Nucleus accumbens (tissue), 56 donors: ENCODE data around the gene OSCAR.
"Not testable (repeated sequence)": the region's sequence is repeated elsewhere in the genome, so short reads cannot be mapped to it uniquely, and the experiment has no call there.

ENCODE experiments used
- DNase-seq, 56 donors: peaks; one replicate each; lab custom pipeline; 2025; lab: John Stamatoyannopoulos, UW

OSCAR gene

DNA sequence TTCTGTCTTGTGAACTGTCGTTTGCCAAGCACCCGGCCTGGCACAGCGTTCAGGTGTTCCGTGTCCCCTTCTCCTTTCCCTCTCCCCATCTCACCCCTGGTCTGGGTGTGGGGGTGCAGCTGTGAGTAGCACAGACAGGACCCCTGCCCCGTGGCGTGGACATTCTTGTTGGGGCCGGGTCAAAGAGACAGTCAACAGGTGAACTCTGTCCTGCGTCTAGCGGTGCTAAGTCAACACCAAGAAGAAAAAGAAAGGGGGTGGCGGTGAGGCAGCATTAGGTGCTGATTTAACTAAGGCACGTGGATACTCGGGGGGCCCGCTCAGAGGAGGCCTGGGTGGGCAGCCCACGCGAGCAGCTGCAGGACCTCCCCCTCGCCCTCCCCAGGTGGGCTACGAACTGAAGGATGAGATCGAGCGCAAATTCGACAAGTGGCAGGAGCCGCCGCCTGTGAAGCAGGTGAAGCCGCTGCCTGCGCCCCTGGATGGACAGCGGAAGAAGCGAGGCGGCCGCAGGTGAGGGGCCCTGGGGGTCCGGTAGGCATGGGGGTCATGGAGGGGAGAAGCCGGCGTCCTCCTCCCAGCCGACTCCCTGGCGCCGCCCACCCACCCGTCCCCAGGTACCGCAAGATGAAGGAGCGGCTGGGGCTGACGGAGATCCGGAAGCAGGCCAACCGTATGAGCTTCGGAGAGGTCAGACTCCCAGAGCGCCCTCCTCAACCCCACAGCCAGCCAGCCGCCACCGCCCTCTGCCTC lies 27.3 kb upstream of the OSCAR start:
- no peak for DNase-seq

DNA sequence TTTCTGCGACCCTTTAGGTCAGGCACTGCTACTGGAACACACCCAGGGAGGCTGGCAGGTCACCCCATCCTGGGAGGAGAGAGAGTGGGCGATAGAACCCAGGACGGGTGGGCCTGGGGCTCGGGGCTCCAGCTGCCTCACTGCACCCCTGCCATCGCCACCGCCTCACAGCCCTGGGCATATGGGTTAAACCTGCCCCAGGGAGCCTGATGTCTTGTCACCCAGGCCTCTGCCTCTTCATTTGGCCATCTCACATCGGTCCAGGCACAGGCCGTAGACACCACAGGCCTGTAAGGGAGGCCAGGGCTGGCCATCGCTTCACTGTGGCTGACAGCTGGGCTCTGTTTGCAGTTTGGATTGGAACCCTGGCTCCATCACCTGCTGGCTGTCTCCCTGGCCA lies 25.1 kb upstream of the OSCAR start:
- no peak for DNase-seq

DNA sequence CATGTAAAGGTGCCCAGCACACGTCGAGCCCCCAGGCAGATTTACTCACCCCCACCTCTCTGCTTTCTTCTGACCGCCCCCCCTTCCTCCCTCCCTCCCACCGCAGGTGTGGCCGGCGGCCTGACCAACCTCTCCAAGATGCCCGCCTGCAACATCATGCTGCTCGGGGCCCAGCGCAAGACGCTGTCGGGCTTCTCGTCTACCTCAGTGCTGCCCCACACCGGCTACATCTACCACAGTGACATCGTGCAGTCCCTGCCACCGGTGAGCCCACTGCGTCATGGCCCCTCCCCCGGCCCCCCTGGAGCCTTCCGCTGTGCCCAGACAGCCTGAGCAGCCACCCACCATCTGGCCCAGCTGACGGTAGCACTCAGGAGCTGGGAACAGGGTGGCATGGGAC lies 23.8 kb upstream of the OSCAR start:
- DNase-seq: no peak

DNA sequence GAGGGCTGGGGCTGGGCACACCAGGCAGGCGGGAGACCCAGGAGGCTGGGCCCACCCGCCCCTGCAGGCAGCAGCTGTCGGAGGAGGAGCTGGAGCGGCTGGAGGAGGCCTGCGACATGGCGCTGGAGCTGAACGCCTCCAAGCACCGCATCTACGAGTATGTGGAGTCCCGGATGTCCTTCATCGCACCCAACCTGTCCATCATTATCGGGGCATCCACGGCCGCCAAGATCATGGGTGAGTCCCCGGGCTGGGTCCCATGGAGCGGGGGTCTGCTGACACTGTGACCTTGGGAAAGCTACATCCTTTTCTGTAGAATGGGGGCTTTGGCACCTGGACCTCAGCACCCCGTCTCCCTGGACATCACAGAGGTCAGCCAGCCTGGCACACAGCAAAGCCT lies 23.1 kb upstream of the OSCAR start:
- DNase-seq: no peak

DNA sequence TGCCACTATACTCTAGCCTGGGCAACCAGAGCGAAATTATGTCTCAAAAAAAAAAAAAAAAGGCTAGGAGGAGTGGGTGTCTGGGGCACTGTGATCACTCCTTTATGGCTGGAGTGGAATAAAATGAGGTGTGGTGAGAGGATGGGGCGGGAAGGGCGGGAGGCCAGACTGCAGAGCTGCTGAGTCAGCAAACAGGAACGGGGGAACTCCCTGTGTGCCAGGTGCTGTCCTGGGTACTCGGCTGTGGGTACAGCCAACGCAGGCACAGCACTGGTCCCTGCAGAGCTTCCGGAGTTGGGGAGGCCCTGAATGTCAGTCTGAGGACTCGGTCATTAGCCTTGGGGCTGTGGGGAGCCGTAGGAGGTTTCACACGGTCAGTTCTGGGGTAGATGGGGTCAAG lies 20.7 kb upstream of the OSCAR start:
- DNase-seq: no peak

DNA sequence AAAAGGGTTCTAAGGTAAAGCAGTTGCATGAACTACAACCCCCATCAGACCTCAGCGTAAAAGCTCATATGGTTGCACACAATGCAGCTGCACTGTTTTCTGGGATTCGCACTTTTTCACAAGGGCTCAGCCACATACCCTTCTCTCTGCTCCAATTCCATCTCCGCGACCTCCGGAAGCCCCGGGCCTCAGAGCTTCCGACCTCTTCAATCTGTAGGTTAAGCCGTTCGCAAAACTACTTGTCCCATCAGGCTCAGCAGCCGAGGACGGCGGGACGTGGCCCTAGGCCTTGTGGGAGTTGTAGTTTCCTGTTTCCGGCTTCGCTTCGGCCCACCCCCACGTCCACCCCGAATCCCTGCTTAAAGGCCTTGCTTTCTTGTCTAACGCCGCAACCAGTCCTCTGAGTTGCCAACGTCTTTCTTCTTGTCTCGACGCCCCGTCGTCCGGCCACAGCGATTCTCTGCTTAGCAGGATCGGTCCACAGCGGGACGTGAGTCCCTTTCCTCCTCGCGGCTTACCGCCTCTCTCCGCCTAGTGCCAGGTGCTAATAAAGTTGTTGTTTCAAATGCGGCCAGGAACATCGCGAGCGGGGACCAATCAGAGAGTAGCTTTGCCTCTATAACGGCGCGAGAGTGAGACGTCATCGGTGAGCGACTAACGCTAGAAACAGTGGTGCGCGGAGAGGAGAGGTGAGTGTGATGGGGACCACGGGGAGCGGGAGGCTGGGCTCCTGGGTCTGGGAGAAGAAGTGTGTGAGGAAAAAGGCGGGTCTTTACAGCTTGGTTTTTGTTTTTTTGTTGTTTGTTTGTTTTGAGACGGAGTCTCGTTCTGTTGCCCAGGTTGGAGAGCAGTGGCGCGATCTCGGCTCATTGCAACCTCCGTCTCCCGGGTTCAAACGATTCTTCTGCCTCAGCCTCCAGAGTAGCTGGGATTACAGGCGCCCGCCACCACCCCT lies 14.8 kb upstream of the OSCAR start, which contains the start of the genes PRPF31 and TFPT:
PRPF31 (plus strand) TSS at position 646 of the 955 bp plus-strand sequence. CDS start 2,525 bp downstream, outside the sequence.
TFPT (minus strand) TSS at position 549 of the 955 bp plus-strand sequence; CDS start at position 161, 388 bp downstream.
- DNase-seq: peak; percentile 70 to 100 (median 96)

DNA sequence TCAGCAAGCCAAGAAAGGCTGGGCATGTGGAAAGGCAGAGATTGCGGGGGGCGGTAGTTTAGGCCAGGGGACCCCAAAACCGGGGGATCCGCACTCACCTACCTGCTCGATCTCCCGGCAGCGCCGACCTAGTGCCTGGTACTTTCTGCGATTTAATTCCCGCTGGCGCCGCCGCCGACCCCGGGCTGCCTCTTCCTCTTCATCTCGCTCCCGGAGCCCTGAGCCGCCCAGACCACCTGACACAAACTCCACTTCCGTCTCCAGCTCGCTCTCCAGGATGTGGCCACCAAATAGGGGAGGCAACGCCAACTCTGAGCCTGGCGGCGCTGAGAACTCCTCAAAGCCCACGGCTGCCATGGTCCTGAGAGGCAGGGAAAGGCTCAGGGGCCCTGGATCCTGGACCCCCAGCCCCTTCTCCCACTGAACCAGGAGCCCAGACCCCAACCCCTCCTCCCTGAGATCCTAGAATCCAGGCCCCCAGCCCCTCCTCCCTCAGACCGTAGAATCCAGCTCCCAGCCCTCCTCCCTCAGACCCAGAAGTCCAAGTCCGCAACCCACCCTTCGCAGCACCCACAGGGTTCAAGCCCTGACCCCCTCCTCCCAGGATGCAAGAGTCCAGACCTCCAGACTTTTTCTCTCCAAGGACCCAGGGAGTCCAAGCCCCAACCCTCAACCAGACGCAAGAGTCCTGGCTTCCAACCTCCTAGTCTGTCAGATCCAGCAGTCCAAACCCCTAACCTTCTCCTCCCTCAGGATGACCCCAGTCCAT lies 13.9 kb upstream of the OSCAR start:
- DNase-seq: peak in 31 of 56 donors; percentile 1 to 60 (median 22)

DNA sequence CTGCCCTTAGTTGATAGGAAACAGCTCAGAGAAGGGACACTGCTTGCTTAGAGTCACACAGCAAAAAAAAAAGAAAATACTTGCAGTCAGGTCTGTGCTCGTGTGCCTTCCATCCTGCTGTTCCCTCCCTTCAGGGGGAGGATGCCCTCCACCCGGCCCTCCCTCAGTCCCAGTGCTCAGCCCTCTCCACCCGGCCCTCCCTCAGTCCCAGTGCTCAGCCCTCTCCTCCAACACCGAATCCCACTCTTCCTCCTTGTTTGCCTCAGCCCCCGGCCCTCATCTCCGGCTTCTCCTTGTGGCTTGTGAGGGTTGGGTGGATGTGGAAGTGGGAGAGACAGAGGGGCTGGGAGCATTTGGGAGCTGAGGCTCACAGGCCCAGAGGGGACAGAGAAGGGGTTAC lies 9.0 kb upstream of the OSCAR start:
- DNase-seq: no peak

DNA sequence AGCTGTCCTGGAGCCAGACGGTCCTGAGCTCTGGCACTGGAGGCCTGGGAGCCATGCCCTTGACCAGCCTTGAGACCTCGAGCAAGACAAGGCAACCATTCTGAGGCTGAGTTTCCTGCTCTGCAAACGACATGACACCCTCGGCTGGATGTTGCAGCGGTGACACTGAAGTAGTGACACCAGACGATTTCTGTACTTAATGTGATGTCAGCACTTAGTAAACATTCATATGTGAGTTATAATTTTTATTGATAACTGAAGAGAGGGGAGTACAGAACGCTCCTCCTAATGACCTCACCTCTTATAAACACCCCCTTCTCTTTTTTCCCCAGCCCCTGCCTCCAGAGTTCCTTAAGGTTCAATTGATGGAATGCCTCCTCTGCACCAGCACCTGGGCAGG lies 7.9 kb upstream of the OSCAR start:
- no peak for DNase-seq

DNA sequence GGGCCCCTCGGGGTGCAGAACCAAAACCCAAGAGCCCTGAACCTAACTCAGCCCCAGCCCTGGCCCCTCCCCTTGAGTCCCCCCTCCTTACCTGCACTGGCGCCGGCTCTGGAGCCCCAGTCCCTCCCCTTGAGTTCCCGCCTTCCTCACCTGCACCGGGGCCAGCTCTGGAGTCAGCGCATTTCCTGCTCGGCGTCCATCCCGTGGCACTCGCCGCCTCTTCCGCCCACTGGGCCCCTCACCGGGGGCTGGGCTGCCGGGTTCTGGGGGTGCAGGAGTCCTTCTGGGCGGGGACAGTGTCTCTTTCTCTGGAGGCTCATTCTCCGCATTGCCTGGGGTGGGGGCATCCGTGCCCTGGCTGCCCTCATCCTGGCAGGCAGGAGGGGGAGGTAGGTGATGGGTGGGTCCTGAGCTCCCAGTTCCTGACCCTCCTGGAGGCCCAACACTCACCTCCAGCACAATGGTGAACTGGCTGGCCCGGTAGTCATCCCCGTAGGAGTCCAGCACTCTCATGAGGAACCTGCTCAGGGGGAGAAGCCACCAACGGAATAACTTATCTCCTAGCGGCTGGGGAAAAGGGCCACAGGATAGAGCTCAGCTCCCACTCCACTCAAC lies 7.4 kb upstream of the OSCAR start:
- DNase-seq: no peak

DNA sequence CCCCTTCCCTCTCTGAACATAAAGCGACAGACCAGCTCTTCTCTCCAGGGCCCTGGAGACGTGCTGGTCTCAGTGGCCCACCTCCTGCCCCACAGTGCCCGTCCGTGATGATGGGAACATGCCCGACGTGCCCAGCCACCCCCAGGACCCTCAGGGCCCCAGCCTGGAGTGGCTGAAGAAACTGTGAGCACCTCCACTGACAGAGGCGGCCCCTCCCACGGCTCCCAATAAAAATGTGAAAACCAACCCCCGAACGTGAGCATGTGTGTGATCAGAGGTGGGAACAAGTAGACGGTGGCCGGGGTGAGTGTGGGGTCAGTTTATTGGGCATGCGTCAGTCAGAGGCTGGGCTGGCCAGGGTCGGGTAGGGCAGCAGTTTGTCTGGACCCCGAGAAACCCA lies 6.1 kb upstream of the OSCAR start:
- no peak for DNase-seq

DNA sequence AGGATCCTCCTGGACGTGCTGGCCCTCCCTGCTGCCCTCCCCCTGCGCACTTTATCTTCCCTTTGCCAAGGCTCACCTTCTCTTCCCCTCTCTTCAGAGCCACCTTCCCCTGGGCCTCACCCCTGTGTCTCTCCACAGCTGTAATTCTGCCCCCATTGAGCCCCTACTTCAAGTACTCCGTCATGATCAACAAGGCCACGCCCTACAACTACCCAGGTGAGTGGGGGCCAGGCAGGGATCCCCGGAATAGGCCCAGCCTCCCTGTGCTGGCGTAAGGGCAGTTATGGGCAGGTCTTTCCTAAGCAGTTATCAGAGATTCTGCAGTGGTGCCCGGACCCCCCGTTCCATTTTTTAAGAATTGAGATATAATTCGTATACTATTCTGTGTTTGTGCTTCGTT lies 5.2 kb upstream of the OSCAR start:
- no peak for DNase-seq

DNA sequence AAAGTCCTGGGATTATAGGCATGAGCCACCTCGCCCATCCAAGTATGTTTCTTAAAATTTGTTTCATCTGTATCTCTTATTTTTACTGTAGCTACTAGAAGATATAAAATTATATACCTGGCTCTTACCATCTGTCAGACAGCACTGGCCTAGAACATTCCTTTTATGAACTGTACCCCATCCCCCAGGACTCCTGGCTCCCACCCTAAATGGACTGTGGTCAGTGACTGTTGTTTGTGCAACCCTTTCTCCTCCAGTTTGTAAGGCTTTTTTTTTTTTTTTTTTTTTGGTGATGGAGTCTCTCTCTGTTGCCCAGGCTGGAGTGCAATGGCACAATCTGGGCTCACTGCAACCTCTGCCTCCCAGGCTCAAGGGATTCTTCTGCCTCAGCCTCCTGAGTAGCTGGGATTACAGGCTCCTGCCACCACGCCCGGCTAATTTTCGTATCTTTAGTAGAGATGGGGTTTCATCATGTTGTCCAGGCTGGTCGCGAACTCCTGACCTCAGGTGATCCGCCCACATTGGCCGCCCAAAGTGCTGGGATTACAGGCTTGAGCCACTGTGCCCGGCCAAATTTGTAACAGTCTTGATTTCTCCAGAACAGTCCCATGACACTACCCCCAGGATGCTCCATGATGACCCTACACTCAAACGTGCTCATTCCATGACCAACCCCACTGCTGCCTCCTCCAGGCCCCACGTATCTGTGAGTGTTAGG lies 4.6 kb upstream of the OSCAR start:
- no peak for DNase-seq

DNA sequence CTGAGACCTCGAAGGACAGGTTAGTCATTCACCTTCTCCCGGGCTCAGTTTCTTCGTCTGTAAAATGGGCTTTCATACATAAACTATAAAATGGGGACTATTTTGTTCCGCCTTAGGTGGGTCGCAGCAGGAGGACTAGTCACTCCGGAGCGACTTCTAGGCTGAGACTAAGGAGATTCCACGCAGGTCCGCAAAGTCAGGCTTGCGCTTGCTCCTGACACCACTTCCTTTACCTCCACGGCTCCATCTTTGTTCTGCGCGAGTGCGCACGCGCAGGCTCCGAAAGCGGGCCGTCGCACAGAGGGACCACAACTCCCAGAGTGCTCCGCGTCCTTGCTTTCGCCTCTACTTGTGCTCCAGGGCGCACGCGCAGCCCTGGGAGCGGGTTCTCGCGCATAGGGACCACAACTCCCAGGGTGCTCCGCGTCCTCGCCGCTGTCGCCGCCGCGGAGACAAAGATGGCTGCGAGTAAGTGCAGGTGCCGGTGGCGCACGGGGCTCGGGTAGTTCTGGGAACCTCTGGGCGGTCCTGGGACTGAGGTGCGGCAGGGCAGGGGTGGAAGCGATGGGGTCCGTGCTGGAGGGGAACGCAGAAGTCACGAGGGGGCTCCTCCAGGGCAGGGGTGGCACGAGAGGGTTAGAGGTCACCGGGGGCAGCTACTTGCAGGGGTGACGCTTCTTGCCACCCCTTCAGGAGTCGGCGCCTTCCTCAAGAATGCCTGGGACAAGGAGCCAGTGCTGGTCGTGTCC lies 2.0 kb upstream of the OSCAR start, which contains the start of gene NDUFA3:
NDUFA3 (plus strand) TSS at position 435 of the 749 bp plus-strand sequence; CDS start at position 459, 24 bp downstream.
- DNase-seq: peak; percentile 76 to 99 (median 96)

DNA sequence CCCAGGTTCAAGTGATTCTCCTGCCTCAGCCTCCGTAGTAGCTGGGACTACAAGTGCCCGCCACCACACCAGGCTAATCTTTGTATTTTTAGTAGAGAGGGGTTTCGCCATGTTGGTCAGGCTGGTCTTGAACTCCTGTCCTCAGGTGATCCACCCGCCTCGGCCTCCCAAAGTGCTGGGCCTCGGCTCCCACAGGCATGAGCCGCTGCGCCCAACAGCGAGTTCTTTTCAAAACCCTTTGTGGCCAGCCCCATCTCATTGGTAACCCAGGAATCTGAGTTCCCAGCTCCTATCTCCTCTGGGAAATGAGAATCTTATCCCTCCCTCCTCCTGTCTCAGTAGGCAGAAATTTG lies 724 bp downstream of the OSCAR start:
- DNase-seq: not testable (repeated sequence)

DNA sequence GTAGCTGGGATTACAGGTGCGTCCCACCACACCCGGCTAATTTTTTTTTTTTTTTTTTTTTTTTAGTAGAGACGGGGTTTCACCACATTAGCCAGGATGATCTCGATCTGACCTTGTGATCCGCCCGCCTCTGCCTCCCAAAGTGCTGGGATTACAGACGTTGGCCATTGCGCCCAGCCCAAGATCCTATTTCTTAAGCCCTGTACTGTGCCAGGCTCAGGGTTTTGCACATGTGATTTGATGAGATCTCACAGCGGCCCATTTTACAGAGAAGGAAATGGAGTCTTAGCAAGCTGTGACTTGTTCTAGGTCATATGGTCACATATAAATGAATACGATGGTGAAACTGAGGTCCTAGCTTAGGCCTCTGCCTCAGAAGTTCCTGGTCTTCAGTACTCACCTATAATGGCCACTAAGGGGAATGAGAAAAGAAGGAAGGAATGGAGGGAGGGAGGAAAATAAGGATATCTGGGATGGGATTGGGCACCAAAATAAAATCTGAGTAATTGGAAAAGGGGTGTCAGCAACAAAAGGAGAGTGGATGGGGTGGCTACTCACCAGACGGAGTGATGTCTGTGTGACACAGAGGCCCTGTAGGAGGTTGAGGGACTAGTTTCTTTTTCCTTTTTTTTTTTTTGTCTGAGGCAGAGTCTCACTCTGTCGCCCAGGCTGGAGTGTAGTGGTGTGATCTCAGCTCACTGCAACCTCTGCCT lies 1.3 kb downstream of the OSCAR start:
- DNase-seq: no peak

DNA sequence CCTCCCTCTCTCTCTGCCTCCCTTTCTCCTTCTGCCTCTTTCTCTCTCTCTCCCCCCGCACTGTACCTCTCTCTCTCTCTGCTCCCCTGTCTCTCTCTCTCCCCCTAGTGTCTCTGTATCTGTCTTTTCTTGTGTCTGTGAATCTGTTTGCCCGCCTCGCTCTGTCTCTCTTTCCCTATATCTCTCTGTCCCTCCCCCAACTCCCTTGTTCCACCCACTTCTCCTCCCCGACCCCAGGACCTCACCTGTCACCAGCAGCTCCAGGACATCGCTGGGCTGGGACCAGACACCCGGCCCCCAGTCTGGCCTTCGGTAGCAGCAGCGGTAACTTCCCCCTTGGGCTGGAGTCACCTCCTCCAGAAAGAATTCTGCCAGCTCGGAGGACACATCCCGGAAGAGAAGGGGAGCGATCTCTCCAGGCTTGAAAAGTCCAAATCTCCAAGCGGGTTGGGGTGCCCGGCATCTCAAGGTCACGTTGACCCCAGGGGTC lies 3.9 kb downstream of the OSCAR start:
- no peak for DNase-seq
